Neural cell (in vitro differentiated cells): Measurements from ENCODE around the gene CDH12. TPM values are rescaled to one million over a fixed set of nuclear protein-coding genes. Genes with fewer than 3 reads are reported as not detected.

Experiments
- H2AFZ ChIP-seq: fragments of 200-600, 300-800 bp; sonication (generic), shearing (Covaris generic); 2 replicates; pipeline ENCODE4 v1.6.0; 2014; ENCODE audit warnings: low read depth, mild to moderate bottlenecking, antibody characterized with exemption, low read length, moderate library complexity
- H3F3A ChIP-seq: fragments of 200-600 bp; shearing (Covaris generic); 2 replicates; pipeline ENCODE4 v1.6.1; 2016; ENCODE audit warnings: mild to moderate bottlenecking, moderate library complexity, mixed read lengths, antibody characterized with exemption, low read length; ENCODE audit not compliant: insufficient read depth, poor library complexity, severe bottlenecking
- H3K27ac ChIP-seq: fragments of 200-600, 300-800 bp; sonication (generic), shearing (Covaris generic); 2 replicates; pipeline ENCODE4 v1.5.1; 2014; ENCODE audit warnings: mild to moderate bottlenecking, low read length, moderate library complexity
- H3K27me3 ChIP-seq: fragments of 300-800, 200-600 bp; sonication (generic), shearing (Covaris generic); 2 replicates; pipeline ENCODE4 v1.6.0; 2014; ENCODE audit warnings: mild to moderate bottlenecking, low read depth, low read length, moderate library complexity; ENCODE audit not compliant: insufficient read depth
- H3K36me3 ChIP-seq: fragments of 300-800, 200-600 bp; sonication (generic), shearing (Covaris generic); 2 replicates; pipeline ENCODE4 v1.5.1; 2014; ENCODE audit warnings: mild to moderate bottlenecking, antibody characterized with exemption, low read length, moderate library complexity; ENCODE audit not compliant: insufficient read depth
- H3K4me2 ChIP-seq: fragments of 300-800, 200-600 bp; sonication (generic), shearing (Covaris generic); 2 replicates; pipeline ENCODE4 v1.6.0; 2014; ENCODE audit warnings: mild to moderate bottlenecking, low read length
- H3K4me3 ChIP-seq: fragments of 300-800, 200-600 bp; sonication (generic), shearing (Covaris generic); 2 replicates; pipeline ENCODE4 v1.5.1; 2014; ENCODE audit warnings: mild to moderate bottlenecking, low read length, moderate library complexity
- H3K79me2 ChIP-seq: fragments of 200-600 bp; shearing (Covaris generic); replicated peaks from 2 replicates; pipeline ENCODE4 v1.6.0; 2014; ENCODE audit warnings: mild to moderate bottlenecking, low read length, moderate library complexity; ENCODE audit not compliant: insufficient read depth
- H3K9ac ChIP-seq: fragments of 300-800, 200-600 bp; sonication (generic), shearing (Covaris generic); 2 replicates; pipeline ENCODE4 v1.6.1; 2016; ENCODE audit warnings: mild to moderate bottlenecking, low read length, mixed read lengths
- H3K9me2 ChIP-seq: fragments of 200-600 bp; shearing (Covaris generic); 2 replicates; pipeline ENCODE4 v1.6.1; 2016; ENCODE audit warnings: mild to moderate bottlenecking, low read length, mixed read lengths; ENCODE audit not compliant: insufficient read depth
- H3K9me3 ChIP-seq: fragments of 200-600, 300-800 bp; sonication (generic), shearing (Covaris generic); 2 replicates; pipeline ENCODE4 v1.6.1; 2016; ENCODE audit warnings: mild to moderate bottlenecking, mixed run types, low read length, moderate library complexity, mixed read lengths
- H4K20me1 ChIP-seq: fragments of 200-600 bp; shearing (Covaris generic); 2 replicates; pipeline ENCODE4 v1.6.1; 2016; ENCODE audit warnings: mild to moderate bottlenecking, mixed run types; ENCODE audit not compliant: insufficient read depth
- CTCF ChIP-seq: fragments of 450-650 bp; IDR thresholded peaks from 2 replicates; pipeline ENCODE4 v1.5.1; 2014; ENCODE audit warnings: antibody characterized with exemption, mild to moderate bottlenecking, moderate library complexity; ENCODE audit not compliant: poor library complexity, severe bottlenecking
- EP300 ChIP-seq: fragments of 450-650 bp; conservative IDR thresholded peaks from 2 replicates; pipeline ENCODE4 v1.6.1; 2014; ENCODE audit warnings: antibody characterized with exemption, mild to moderate bottlenecking, moderate library complexity; ENCODE audit not compliant: poor library complexity, severe bottlenecking
- EZH2 ChIP-seq: fragments of 200-600, 300-800 bp; shearing (Covaris generic), sonication (generic); IDR thresholded peaks from 2 replicates; pipeline ENCODE4 v1.6.1; 2014; ENCODE audit warnings: antibody characterized with exemption, low read length, borderline replicate concordance, mild to moderate bottlenecking; ENCODE audit not compliant: insufficient read depth, poor library complexity, severe bottlenecking
- MXI1 ChIP-seq: fragments of 450-650 bp; conservative IDR thresholded peaks from 2 replicates; pipeline ENCODE4 v1.6.1; 2014; ENCODE audit warnings: antibody characterized with exemption, mild to moderate bottlenecking; ENCODE audit not compliant: poor library complexity, severe bottlenecking
- POLR2AphosphoS5 ChIP-seq: IDR thresholded peaks from 2 replicates; pipeline ENCODE4 v1.6.1; 2012
- RAD21 ChIP-seq: fragments of 450-650 bp; conservative IDR thresholded peaks from 2 replicates; pipeline ENCODE4 v1.6.1; 2014; ENCODE audit warnings: antibody characterized with exemption, mild to moderate bottlenecking, moderate library complexity
- REST ChIP-seq: IDR thresholded peaks from 2 replicates; pipeline ENCODE4 v1.6.1; 2012; ENCODE audit warnings: borderline replicate concordance
- SMC3 ChIP-seq: fragments of 450-650 bp; conservative IDR thresholded peaks from 2 replicates; pipeline ENCODE4 v1.6.1; 2014; ENCODE audit warnings: antibody characterized with exemption, mild to moderate bottlenecking, moderate library complexity; ENCODE audit not compliant: poor library complexity
- TAF1 ChIP-seq: IDR thresholded peaks from 2 replicates; pipeline ENCODE4 v1.6.1; 2012; ENCODE audit warnings: low read depth
- polyA plus RNA-seq: library from polyadenylated mRNA; depleted of rRNA; stranded (reverse); fragments of >200 nt; gene quantifications from 2 replicates; pipeline ENCODE4 v1.2.3, GENCODE V29; 2014

CDH12 gene
- polyA plus RNA-seq, 1 donor from 2014 or later: 2.1 TPM

- Histone ChIP-seq H2AFZ (no peak overlapping the region), H3K9me3 (no peaks in the 10 kb centered on the region), H3K79me2 (no peaks in the 10 kb centered on the region), H3K4me3 (no peak overlapping the region), H3K4me2 (no peak overlapping the region), H3K36me3 (no peaks in the 10 kb centered on the region), H3F3A (no peaks in the 10 kb centered on the region), H3K27ac (no peak overlapping the region), H3K9ac (no peak overlapping the region), H4K20me1 (no peaks in the 10 kb centered on the region), H3K9me2 (no peaks in the 10 kb centered on the region), H3K27me3 (no peaks in the 10 kb centered on the region)
- TF ChIP-seq CTCF: no peak
Observed at GRCh38 chr5:22662391-22662790, 190.8 kb downstream of the CDH12 start.

- H3K4me3 ChIP-seq: no peak overlapping the region
- TF ChIP-seq MXI1 (no peak), CTCF (no peak), POLR2AphosphoS5 (no peak), RAD21 (no peak), SMC3 (no peak), REST (no peak), EP300 (no peak), TAF1 (no peak), EZH2 (no peak)
- no peaks in the 10 kb centered on the region for H3K79me2 ChIP-seq
- H3K9me3 ChIP-seq: no peaks in the 10 kb centered on the region
- H3F3A ChIP-seq: no peaks in the 10 kb centered on the region
- no peak overlapping the region for H3K9ac ChIP-seq
- H4K20me1 ChIP-seq: no peaks in the 10 kb centered on the region
- H3K36me3 ChIP-seq: no peaks in the 10 kb centered on the region
- no peak overlapping the region for H3K4me2 ChIP-seq
- no peaks in the 10 kb centered on the region for H3K9me2 ChIP-seq
- no peak overlapping the region for H2AFZ ChIP-seq
- no peaks in the 10 kb centered on the region for H3K27me3 ChIP-seq
- no peak overlapping the region for H3K27ac ChIP-seq
Observed at GRCh38 chr5:22651355-22651754, 201.8 kb downstream of the CDH12 start.
